Right forelimb (tissue), 1 donor: ENCODE data around the gene SLFN12.
"Not testable (repeated sequence)": the region's sequence is repeated elsewhere in the genome, so short reads cannot be mapped to it uniquely, and the experiment has no call there.

ENCODE experiments used
- DNase-seq: peaks from one replicate; pipeline ENCODE4 v3.0.0-alpha.2; 2018

SLFN12 gene

DNA sequence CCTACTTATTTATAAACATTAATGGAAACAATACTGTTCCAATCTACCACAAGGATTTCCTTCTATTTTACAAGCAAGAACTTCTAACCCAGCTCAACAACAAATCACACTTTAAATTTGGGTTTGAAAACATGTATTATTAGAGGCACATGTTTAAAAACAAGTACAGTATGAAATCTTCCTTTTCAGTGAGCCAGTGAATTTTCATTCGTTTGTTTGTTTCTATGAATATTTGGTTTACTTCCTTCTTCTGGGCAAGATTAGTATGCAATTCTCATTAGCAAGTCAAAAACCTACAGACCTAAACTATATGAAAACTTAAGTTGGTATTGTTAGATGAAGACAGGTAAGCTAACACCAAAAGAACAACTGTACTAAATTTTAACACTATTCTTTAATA lies 25.7 kb downstream of the SLFN12 start:
- DNase-seq: no peak

DNA sequence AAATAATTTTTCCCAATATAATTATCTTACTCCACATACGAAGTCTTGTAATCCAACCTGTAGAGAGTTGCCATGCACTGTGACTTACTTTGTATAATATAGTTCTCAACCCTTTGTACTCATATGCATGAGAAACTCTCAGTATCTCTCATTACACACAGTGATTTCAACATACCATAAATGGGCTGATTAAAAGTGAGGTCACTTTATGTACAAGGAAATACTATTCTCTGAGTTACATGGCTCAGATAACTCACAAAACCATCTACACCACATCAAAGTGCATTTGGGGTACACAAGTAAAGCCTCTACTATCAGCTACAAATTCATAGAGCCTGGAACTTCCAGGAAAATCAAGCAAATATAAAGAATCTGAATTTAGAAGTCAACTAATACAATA lies 27.9 kb downstream of the SLFN12 start:
- no peak for DNase-seq

- DNase-seq: not testable (repeated sequence)
These were observed 38.5 kb downstream of the SLFN12 start for GRCh38 chr17:35393783-35394182.

DNA sequence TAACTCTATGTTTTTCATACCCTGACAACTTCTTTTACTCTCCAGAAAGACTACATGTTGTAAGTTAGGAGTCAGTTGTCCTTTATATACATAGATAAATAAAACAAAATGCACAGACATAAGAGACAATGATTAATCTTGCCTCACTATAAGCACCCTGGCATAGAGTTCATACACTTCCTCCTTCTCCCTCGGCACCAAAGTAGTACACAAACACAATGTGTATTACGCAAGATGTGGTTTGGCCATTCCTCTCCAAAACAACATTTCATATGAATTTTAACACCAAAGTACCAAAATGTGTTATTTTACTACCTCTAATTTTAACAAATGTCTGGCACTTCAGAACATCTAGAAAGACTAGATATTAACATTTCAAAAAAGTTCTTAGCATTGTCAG lies 41.6 kb downstream of the SLFN12 start:
- DNase-seq: no peak

GRCh38 chr17:35390156-35390555 lies 42.1 kb downstream of the SLFN12 start:
- DNase-seq: no peak

DNA sequence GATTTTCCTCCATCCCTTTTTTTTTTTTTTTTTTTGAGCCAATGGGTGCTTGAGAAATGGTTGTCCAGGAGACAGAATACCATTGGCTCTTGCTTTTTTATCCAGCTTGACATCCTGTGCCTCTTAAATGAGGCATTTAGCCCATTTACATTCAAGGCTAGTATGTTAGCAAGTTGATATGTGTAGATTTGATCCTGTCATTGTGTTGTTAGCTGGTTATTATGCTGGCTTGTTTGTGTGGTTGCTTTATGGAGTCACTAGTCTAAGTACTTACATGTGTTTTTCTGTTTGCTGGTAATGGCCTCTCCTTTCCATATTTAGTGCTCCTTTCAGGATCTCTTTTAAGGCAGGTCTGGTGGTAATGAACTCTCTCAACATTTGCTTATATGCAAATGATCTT lies 44.8 kb downstream of the SLFN12 start:
- no peak for DNase-seq

DNA sequence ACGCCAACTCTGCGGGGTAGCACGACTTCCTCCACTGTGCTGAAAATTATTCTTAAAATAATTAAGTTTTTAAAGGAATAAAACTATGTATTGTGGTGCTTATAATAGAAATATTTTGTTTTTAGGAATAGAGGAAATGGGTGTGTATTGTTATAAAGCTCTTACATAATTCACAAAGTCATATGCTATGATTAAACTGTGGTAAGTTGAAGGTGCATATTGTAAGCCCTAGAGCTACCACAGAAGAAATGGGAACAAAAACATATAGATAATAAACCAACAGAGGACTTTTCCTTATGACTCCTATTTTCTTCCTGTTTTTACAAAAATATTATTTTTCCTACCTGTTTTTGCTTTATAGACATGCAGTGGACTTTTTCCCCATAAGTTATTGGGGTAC lies 54.6 kb downstream of the SLFN12 start:
- no peak for DNase-seq

- no peak for DNase-seq
These were observed 55.2 kb downstream of the SLFN12 start for GRCh38 chr17:35377068-35377467.

GRCh38 chr17:35376245-35376644 lies 56.1 kb downstream of the SLFN12 start:
- no peak for DNase-seq

GRCh38 chr17:35374766-35375344 lies 57.4 kb downstream of the SLFN12 start:
- DNase-seq: no peak

DNA sequence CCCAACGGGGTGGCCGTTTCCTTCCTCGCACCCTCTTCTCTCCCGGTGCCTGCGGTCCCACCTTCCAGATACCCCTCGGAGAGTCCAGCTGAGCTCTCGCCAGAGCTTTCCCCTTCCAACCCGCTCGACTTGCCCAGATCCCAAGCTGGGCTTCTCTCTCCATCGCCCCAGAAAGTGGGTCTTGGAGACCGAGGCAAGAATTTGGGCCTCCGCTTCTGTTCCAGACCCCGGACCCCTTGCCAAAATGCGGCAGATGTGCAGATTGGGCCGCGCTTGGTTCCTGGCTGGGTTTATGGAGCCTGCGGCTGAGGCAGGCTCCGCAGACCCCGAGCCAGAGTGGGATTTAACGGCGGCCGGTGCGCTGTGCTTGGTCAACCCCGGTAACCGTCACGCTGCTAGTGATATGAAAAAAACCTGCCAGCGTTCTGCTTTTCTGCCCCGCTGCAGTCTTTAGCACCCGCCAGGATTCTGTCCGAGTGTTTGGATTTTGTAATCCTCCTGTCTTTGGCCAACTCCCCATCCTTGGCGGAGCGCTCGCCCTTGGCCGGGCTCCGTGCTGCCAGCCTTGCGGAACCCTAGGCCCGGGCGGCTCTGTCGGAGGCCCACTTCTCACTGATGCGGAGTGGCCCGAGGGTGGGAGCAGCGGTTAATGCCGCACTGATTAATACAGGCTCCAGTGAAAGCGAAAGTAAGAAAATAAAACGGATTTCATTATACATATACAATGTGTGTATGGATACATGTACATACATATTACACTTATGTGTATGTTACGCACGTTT lies 58.1 kb downstream of the SLFN12 start:
- peak; percentile 71 for DNase-seq

- DNase-seq: peak; percentile 76
These were observed 58.7 kb downstream of the SLFN12 start, which contains the start of gene SLFN11 for GRCh38 chr17:35373534-35373983. Gene SLFN11 (minus strand): TSS chr17:35373621. CDS start chr17:35363807, 9,814 bp downstream.

- DNase-seq: no peak
These were observed 59.3 kb downstream of the SLFN12 start for GRCh38 chr17:35372846-35373533.

DNA sequence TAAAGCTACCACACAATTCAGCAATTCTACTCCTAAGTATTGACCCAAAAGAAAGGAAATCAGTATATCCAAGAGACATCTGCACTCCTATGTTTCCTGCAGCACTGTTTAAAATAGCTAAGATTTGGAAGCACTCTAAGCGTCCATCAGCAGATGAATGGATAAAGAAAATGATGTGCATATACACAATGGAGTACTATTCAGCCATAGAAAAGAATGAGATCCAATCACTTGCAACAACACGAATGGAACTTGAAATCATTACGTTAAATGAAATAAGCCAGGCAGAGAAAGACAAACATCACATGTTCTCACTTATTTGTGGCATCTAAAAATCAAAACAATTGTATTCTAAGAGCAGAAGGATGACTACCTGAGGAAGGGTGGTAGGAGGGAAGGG lies 60.4 kb downstream of the SLFN12 start:
- no peak for DNase-seq

- DNase-seq: no peak
These were observed 64.0 kb downstream of the SLFN12 start for GRCh38 chr17:35368081-35368830.

GRCh38 chr17:35361027-35361426 lies 71.3 kb downstream of the SLFN12 start:
- DNase-seq: no peak
